Diencephalon (tissue), 1 donor: ENCODE measurements around the gene PROX2. TPM values are rescaled to one million over a fixed set of nuclear protein-coding genes. Genes with fewer than 3 reads are reported as not detected.

Experiments
- total RNA-seq: library from RNA; depleted of rRNA; stranded (reverse); fragments of >200 nt; gene quantifications from one replicate; pipeline ENCODE4 v1.2.3, GENCODE V29; 2014

PROX2 gene, protein sequence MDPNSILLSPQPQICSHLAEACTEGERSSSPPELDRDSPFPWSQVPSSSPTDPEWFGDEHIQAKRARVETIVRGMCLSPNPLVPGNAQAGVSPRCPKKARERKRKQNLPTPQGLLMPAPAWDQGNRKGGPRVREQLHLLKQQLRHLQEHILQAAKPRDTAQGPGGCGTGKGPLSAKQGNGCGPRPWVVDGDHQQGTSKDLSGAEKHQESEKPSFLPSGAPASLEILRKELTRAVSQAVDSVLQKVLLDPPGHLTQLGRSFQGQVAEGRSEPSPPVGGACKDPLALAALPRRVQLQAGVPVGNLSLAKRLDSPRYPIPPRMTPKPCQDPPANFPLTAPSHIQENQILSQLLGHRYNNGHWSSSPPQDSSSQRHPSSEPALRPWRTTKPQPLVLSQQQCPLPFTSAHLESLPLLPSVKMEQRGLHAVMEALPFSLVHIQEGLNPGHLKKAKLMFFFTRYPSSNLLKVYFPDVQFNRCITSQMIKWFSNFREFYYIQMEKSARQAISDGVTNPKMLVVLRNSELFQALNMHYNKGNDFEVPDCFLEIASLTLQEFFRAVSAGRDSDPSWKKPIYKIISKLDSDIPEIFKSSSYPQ
- not detected for total RNA-seq

DNA sequence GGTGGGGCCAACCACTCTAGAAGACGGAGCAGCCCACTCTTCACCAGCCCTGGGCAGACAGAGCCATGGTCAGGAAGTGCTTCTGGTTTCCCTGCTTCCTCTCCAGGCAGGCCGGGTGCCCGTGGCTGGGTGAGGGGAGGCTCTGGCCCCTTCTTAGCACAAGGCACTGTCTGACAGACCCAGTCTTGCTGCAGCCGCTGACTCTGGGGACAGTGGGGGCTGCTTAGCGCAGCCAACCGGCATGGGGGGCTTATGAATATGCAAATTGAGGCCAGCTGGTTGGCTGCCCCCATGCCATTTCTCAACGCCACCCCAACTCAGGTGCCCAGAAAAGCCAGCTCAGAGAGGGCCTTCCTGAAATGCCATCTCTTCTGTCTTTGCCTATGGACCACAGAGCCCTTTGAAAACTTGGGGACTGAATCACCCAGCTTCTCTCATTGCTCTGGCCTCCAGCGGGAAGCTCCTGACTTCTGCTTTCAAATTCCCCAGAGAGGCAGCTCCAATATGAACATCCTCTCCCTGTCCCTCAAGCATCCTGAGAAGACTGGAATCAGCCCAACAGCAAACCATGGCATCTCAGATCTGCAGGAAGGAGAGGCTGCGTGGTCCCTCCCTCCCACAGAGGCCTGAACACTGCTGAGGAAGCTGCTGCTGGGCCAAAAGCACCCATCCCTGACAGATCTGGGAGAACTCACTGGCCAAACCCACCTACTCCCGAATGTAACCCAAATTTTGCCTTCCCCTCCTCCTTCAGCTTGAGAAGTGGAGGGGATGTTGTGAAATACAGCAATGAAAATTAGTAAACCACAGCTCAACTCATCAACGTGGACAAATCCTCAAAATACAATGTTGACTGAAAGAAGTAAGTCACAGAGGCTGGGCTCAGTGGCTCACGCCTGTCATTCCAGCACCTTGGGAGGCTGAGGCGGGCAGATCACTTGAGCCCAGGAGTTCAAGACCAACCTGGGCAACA lies at the start of gene PROX2:
Gene PROX2, minus strand, starts transcription at position 205 of the 973 bp plus-strand sequence. CDS start 12,311 bp downstream, outside the sequence.

DNA sequence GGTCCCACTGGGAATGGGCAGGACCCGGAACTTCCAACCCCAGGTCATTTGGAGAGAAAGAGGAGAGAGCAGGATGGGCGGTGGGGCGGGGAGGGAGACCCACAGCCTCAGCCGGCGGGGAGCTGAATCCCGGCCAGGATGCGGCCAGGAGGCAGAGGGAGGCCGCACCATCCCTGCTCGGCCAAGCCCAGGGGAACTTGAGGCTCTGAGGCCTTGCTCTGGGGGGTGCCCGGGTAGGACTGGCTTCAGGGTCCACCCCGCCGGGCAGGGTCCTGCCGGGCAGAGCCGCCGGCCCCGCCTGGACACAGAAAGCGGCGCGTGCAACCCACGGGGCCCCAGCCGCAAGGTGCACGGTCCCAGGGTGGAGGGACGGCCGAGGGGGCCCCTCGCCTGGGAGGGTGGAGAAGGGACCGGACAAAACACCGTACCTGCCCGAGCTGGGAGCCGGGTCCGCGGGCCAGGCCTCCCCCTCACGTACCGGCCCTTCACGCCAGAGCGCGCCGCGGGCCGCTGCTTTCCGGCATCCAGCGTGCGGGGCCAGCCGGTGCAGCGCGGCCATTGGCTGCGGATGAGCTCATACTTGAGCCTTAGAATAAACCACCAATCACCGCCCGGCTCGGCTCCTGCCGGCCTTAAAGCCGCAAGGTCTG lies 46.9 kb upstream of the PROX2 start, which contains the start of gene RPS6KL1:
Gene RPS6KL1, minus strand, starts transcription at position 509 of the 650 bp plus-strand sequence. CDS start 1,719 bp downstream, outside the sequence.

DNA sequence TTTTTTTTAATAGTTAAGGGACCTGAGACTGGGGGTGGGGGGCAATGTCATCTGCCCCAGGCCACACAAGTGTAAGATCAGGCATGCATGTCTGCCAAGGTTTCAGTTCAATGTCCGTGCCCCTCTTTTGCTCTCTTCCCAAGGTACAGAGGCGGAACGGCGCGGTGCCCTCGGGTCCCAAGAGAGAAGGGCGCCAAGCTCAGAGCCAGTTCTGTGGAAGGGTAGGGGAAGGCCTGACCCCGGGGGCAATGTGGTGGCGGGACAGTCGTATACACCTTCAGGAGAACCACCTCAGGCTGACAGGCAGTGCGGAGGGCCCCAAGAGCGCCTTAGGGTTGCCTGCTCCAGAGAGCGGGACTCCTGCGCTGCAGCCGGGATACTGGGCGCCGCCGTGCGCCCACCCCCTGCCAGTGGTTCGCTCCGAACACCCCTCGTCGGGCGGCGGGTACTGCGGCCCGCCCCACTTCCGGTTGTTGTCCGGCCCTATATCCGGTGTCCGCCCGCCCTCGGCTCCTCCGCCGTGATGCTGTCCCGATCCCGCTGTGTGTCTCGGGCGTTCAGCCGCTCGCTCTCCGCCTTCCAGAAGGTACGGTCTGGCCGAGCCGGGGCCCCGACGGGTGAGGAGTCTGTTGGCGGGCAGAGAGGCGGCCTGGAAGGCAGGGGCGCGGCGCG lies 5.6 kb upstream of the PROX2 start, which contains the start of gene DLST:
Gene DLST, plus strand, starts transcription at position 486 of the 672 bp plus-strand sequence. Its CDS starts 38 bp downstream, at position 524.

Other genes starting within 250 kb of the PROX2 start
- gene AREL1, start 163.1 kb downstream of the PROX2 start, total RNA-seq: 64.4 TPM
- 20.1 TPM for gene FCF1, start 163.0 kb downstream of the PROX2 start, total RNA-seq
- gene YLPM1, start 112.8 kb downstream of the PROX2 start, total RNA-seq: 89.7 TPM
- 40.4 TPM for gene DLST, start 5.8 kb upstream of the PROX2 start, total RNA-seq
- gene RPS6KL1, start 47.1 kb upstream of the PROX2 start, total RNA-seq: 39.9 TPM
- gene PGF, start 79.5 kb upstream of the PROX2 start, total RNA-seq: 2.8 TPM
- 24.0 TPM for gene EIF2B2, start 126.8 kb upstream of the PROX2 start, total RNA-seq
- gene MLH3, start 175.3 kb upstream of the PROX2 start, total RNA-seq: 65.0 TPM
- 49.4 TPM for gene ACYP1, start 187.9 kb upstream of the PROX2 start, total RNA-seq
- 6.7 TPM for gene ZC2HC1C, start 193.5 kb upstream of the PROX2 start, total RNA-seq